Stimulated activated CD8-positive, alpha-beta memory T cell treated with anti-CD3 and anti-CD28 coated beads, Interleukin-12 subunit alpha, Interleukin-12 subunit beta, amount 100 ng/mL, for 4 hours (primary cell): Measurements from ENCODE around the gene C16orf74.

Experiments
- DNase-seq: peaks from one replicate; pipeline ENCODE4 v3.0.0-alpha.2; 2020; ENCODE audit warnings: low read depth

The C16orf74 gene

GRCh38 chr16:85750827-85751697 lies at the start of gene C16orf74:
Gene C16orf74 (minus strand): TSS chr16:85751096. CDS start chr16:85735217, 15,879 bp downstream.
- DNase-seq: no peak

DNA sequence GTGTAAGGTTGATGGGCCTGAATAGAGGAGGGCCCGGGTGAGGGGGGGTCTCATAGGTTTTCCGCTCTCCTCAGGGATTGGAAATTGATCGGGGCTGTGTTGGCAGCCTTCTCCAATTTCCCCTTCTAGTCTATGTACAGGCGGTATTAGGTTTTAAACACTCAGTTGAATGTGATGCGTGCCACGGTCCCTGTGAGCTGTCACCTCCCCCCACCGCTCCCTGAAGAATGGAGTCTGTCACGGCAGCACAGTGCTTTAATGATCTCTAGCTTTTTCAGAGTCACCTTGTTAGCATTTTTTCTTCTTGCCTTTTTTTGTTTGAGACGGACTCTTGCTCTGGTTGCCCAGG lies 49.4 kb upstream of the C16orf74 start:
- DNase-seq: no peak

DNA sequence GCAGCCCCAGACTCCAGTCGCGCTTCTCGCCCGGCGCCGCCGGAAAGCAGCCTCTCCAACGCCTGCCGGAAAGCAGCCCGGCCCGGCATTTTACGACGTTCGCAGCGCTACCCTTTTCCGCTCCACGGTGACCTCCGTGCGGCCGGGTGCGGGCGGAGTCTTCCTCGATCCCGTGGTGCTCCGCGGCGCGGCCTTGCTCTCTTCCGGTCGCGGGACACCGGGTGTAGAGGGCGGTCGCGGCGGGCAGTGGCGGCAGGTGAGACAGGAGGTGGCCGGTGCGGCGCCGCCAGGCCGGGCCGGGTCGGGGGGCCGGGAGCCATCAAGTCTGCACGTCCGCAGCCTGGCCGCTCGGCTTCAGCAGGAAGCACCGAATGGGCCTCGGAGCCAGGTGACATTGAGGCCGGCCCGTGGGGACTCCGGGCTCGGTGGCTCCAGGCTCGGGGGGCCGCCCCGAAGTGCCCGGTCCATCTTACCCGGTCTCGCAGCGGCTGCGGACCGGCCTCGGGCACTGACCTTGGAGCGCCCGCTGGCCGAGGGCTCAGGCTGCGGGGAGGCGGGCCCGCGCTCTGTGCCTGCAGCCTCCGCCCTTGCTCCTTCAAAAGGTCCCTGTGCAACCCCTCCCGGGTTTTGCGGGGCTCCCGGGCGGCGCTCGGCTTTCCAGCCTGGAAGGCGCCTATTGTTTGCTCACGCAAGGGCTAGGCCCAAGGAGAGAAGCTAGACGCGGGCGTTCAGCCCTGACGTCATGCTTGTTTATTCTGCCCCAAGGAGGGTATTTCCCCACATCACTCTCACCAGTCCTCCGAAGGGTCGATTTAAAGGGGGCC lies 48.8 kb upstream of the C16orf74 start, which contains the start of the genes COX4I1 and EMC8:
COX4I1 (plus strand) TSS at position 199 of the 824 bp plus-strand sequence. CDS start 1,511 bp downstream, outside the sequence.
EMC8 (minus strand) TSS at position 48 of the 824 bp plus-strand sequence. CDS start 249 bp downstream, outside the sequence.
- DNase-seq: peak; percentile 89

- DNase-seq: no peak
Measured at GRCh38 chr16:85798901-85799496, 48.1 kb upstream of the C16orf74 start.

DNA sequence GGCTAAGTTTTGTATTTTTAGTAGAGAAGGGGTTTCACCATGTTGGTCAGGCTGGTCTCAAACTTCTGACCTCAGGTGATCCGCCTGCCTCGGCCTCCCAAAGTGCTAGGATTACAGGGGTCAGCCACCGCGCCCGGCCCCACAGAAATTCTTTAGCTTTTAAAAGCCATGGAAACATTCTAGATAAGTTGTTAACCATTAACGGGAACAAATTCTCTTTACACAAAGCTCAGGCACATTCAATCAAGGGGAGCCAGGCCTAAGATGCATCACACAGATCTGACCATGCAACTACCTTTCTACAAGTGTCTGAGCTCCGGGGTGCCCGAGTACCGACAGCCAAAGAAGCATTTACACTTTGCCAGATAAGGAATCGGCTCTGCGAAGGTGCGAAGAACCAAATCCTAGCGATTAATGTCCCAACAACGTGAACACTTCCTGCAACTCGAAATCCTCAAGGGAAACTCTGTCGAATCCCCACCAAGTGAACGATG lies 47.4 kb upstream of the C16orf74 start:
- no peak for DNase-seq

DNA sequence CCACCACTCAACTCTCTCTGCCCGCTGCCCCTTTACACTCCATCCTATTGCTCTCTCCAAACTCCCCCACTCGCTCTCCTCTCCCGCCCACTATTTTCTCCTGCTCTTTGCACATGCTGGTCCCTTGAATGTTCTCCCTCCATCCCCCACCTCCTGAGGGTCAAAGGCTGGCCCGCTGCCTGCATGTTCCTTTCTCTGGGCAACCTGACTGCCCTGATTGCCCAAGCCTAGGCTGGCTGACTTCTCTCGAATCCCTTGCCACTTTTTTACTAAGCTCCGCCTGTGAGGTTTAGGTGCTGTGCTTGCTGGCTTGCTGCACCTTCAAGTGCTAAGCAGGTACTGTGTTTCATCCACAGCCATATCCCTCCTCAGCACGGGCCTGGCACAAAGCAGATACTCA lies 45.7 kb upstream of the C16orf74 start:
- DNase-seq: no peak

GRCh38 chr16:85796152-85796551 lies 45.3 kb upstream of the C16orf74 start:
- no peak for DNase-seq

GRCh38 chr16:85794696-85795095 lies 43.8 kb upstream of the C16orf74 start:
- no peak for DNase-seq

GRCh38 chr16:85793662-85794298 lies 42.9 kb upstream of the C16orf74 start:
- DNase-seq: no peak

- DNase-seq: no peak
Measured at GRCh38 chr16:85789773-85790172, 38.9 kb upstream of the C16orf74 start.

GRCh38 chr16:85788819-85789218 lies 37.9 kb upstream of the C16orf74 start:
- no peak for DNase-seq

DNA sequence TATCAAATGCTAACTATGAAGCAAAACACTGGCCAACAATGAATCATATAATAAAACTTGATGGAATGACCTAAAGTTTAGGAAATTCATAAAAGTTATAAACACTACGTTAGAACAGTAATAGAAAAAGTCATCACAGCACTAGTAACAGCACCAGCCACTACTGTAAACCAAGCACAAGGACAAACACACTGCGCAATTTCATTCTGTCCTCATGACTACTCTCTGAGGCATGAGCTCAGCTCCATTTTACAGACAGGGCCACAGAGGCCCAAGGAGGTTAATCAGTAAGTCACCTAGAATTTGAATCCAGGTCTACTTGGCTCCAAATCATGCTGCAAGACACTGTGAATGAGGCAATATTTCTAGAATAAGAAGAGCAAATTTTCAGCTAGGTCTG lies 35.0 kb upstream of the C16orf74 start:
- no peak for DNase-seq

DNA sequence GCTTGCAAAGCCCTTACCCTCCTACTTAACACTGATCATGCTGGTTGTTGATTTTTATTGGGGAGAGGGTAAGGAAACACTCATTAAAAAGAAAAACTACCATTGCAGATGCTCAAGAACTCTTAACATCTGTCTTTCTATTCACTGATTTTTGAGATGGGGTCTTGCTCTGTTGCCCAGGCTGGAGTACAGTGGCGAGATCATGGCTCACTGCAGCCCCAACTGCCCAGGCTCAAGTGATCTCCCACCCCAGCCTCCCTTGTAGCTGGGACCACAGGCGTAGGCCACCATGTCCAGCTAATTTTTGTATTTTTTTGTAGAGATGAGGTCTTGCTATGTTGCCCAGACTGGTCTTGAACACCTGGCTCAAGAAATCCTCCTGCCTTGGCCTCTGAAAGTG lies 33.9 kb upstream of the C16orf74 start:
- DNase-seq: no peak

DNA sequence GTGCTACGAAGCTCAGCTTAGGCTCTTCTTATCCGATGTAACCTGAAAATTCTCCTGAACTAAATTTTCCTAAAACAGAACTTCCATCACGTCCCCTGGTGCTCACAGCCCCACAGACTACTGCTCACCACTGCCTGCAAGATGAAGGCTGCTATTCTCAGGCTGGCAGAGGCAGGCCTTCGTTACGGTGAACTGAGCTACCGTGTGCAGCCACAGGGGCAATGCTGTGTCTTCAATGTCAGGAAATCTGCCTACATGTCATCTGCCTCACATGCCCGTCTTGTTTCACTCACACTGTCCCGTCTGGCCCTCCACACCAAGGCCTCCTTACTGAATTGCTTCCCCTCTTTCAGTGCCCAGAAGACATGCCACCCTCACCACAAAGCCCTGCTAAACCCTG lies 32.5 kb upstream of the C16orf74 start:
- no peak for DNase-seq

GRCh38 chr16:85782451-85782850 lies 31.6 kb upstream of the C16orf74 start:
- no peak for DNase-seq

DNA sequence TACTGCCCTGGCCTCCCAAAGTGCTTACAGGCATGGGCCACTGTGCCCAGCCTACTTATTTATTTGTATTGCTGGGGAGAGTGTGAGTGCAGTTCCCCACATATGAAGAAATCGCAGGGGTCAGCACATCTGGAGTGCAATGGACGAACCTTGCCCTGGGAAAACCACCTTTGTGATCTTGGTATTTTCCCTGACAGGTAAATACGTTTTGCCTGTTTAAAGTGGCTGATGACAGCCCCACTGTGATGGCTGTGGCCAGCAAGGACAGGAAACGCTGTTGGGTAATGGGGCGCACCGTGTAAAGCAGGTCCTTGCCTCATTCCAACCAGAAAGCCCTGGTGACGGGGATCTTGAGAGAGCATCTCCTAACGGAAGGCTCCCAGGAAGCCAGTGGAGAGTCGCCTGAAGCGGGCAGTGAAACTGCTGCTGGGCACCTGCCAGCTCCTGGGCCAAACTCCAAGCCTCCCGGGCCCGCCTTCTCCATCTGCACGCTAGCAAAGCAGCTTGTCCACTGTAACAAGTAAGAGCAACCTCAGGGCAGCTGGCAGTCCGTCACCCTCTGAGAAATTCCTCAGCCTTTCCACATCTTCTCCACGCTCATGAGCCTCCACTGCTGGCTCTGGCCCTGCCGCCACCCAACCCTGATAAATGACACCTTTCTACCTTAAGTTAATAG lies 30.9 kb upstream of the C16orf74 start:
- DNase-seq: no peak

DNA sequence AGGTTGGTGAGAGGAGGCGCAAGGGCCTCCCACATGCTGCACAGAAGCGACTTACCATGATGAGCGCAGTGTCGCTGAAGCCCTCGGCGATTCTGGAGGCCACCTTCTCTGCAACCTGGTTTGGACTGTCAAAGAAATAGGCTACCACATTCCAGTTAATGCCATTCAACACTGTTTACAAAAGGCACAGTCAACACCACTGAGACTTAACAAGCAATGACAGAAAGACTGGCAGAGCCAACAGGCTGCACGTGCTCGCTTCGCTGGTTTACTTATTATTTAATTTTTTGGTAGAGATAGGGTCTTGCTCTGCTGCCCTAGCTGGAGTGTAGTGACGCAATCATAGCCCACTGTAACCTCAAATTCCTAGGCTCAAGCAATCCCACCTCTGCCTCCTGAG lies 30.3 kb upstream of the C16orf74 start:
- no peak for DNase-seq

GRCh38 chr16:85780281-85780680 lies 29.4 kb upstream of the C16orf74 start:
- DNase-seq: no peak

DNA sequence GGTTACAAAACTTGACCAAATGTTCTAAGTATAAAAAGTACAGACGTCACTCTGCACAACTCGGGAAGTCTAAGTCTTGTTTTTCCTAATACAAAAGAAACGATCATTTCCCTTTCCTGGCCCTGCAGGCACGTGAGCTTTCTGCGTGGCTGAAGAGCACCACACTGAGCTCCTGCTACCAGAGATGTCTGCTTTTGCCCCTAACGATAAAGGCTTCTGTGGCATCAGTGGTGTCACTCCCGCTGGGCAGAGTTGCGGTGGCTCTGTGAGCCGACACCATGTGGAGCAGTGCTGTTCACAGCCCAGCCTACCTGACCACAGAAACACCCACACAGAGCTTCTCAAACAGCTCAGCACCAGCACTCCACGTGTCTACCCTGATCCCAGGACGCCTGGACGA lies 28.0 kb upstream of the C16orf74 start:
- peak; percentile 10 for DNase-seq

DNA sequence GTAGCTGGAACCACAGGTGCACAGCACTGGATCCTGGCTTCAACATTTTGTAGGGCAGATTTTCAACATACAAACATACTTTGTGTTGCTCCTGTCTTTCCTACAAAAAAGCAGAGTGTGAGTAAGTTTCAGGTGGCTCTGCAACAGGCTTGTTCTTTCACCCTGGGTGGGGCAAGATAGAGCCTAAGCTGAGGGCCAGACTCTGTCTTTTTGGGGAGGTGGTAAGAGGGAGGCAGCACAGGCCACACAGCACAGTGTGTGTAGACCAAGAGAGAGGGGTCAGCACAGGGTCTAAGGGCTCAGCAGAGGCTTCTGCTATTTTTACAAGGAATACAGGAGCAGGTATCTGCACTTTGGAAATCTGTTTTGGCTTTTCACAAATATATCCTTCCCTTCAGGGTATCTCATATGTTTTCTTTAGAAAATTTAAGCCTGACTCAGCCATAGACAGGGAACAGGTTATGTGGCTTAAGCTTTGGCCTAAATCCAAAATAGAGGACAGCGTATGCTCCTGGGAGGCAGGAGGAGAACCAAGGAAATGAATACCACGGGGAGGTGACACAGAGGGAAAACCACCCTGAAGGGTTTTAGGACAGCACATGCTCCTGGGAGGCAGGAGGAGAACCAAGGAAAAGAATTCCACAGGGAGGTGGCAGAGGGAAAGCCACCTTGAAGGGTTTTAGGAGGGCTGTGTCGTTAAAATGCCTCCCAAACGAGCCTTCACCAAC lies 26.9 kb upstream of the C16orf74 start:
- DNase-seq: no peak

DNA sequence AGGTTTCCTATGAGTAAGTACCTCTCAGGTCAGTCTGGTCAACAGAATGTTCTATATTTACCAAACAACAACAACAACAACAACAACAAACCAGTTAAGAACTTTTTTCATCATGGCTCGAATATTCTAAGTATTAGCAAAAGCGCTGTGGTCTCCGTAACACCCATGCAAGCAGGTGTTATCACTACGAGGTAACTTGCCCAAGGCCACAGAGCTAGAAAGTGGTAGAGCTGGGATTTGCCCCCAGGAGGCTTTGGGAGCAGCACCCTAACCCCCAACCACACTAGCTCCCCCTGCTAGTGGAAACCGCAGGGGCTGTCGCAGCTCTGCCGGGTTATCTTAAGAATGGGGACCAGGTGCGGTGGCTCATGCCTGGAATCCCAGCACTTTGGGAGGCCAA lies 23.9 kb upstream of the C16orf74 start:
- DNase-seq: no peak
